GM19324 (cell line): Measurements from ENCODE around the gene TINAGL1.

Source experiments
- ATAC-seq: cut with Tn5 transposase; IDR thresholded peaks from one replicate; pipeline ENCODE4 v1.9.1; 2021; ENCODE audit warnings: mild to moderate bottlenecking, moderate library complexity; ENCODE audit not compliant: unreplicated experiment, low FRiP score

Gene TINAGL1

GRCh38 chr1:31600641-31601040 is 24.3 kb downstream of the TINAGL1 start:
- no peak for ATAC-seq

DNA sequence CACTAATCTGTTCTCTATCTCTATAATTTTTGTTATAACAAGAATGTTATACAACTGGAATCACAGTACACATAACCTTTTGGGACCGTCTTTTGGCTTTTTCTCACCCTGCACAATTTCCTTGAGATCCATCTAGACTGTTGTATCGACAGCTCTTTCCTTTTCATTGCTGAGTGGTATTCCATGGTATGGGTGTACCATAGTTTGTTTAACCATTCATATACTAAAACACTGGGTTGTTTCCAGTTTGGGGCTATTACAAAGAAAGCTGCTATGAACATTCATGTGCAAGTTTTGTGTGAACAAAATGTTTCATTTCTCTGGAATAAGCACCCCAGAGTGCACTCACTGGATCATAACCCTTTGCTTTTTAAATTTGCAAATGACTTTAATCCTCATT is 25.8 kb downstream of the TINAGL1 start:
- ATAC-seq, result no peak

- ATAC-seq, result no peak
Observed at GRCh38 chr1:31605908-31606427, 29.7 kb downstream of the TINAGL1 start.

DNA sequence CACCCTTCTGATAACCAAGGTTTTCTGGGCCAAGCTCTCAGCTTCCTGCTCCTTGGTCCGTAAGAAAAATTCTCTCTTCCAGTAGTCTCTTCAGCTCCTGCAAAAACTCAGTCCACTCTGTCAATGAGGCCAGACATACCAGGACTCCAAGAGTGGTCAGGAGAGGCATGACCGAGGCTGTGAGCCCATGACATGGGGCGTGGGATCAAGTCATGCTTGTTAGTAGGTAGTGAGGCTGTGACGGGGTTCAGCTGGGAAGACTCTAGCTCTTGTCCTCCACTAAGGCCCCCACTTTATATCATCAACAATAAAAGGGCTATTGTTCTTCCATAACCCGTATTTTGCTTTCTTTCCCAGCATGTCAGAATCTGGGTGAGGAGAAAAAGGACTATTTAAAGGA is 31.0 kb downstream of the TINAGL1 start:
- ATAC-seq, result no peak

- ATAC-seq, result no peak
Observed at GRCh38 chr1:31609514-31610118, 33.3 kb downstream of the TINAGL1 start.

- no peak for ATAC-seq
Observed at GRCh38 chr1:31614414-31615005, 38.2 kb downstream of the TINAGL1 start.

DNA sequence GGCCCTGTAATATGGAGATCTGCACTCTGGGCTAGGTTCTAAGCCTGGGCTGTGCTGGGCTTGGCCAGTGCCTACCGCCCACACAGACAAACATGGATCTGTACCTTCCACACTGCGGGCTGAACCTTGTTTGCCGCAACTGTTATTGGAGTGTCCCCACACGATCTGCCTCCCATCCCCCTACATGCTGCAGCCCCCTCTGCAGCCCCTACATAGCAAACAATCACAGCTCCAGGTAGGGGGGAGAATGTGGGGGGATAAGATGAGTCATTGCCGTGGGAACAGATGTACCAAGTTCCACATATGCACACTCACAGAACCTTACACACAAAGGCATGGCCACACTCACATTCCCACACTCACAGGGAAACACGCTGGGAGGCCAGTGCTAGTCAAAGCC is 39.1 kb downstream of the TINAGL1 start:
- no peak for ATAC-seq

- no peak for ATAC-seq
Observed at GRCh38 chr1:31615939-31616338, 39.6 kb downstream of the TINAGL1 start.

- no peak for ATAC-seq
Observed at GRCh38 chr1:31617218-31617915, 41.1 kb downstream of the TINAGL1 start, which contains the start of gene HCRTR1. TSS of gene HCRTR1 (plus strand) at chr1:31617689. CDS start at chr1:31619193, 1,504 bp downstream.

- ATAC-seq, result no peak
Observed at GRCh38 chr1:31617916-31618746, 41.8 kb downstream of the TINAGL1 start.

- ATAC-seq, result no peak
Observed at GRCh38 chr1:31618916-31619846, 42.9 kb downstream of the TINAGL1 start.

DNA sequence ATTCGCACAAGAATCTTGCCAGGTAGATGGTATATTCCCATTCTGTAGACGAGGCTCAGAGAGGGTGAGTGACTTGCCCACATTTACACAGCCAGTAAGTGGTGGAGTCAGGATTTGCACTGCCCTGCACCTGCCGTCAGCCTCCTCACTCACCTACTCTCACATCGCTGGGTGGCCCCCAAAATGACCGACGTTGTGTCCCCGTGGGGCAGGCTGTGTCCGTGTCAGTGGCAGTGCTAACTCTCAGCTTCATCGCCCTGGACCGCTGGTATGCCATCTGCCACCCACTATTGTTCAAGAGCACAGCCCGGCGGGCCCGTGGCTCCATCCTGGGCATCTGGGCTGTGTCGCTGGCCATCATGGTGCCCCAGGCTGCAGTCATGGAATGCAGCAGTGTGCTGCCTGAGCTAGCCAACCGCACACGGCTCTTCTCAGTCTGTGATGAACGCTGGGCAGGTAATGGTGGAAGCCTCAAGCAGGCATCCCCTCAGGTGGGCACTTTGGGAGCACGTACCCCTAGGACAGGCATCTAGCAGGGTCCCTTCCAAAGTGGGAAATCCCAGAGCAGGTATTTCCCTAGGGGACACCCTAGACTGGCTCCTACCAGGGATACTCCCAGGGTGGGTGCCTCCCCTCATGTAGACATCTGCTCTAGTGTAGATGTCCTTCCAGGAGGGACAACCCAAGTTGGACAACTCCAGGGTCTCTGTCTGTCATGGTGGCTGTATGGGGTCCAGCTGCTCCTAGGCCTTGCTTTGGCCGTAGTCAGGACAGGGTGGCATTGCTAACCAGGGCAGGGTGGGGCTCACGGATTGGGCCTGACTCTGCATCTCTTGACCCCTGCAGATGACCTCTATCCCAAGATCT is 44.5 kb downstream of the TINAGL1 start:
- no peak for ATAC-seq

GRCh38 chr1:31621498-31621820 is 45.1 kb downstream of the TINAGL1 start:
- no peak for ATAC-seq

DNA sequence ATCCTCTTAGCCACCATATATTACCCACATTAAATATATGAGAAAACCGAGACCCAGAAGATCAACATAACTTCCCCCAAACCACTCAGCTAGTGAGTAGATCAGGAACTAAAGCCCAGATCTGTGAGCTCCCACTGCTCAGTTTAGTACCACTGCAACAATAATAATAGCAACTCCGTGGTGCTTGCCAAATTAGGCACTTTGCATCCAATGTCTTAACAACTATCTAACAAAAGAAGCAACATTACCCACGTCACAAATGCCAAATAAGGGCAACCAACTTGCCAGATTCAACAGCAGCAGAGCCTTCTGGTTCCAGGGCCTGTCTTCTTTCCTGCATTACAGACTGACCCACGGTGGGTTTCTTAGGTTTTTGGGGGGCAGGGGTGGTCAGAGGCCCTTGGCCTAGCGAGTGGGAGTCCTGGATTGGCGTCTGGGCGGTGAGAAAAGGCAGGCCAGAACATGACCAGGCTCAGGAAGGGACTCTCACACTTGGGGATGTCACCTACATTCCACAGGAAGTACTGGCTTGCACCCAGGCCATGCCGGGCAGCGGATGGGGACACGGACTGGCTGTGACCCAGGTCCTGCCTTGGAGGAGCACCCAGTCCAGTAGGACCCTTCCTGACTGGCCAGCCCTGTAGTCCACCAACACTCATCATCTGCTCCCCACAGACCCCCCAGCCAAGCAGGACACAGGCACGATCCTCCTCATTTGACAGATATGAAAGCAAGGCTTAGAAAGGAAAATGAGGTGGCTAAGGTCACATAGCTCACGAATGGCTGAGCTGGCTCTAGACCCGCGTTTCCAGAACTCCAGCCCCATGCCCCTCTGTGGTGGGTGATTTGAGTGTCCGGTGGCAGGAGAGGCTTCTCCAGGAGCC is 45.8 kb downstream of the TINAGL1 start:
- ATAC-seq, result no peak

DNA sequence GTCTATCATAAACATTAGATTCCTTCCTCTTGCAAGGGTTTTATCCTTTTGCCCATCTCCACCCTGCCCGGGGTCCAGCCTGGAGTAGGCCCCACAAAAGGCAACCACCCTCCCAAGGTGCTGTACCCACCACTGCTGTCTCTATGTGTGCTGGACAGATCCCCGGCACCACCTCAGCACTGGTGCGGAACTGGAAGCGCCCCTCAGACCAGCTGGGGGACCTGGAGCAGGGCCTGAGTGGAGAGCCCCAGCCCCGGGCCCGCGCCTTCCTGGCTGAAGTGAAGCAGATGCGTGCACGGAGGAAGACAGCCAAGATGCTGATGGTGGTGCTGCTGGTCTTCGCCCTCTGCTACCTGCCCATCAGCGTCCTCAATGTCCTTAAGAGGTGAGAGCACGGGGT is 47.0 kb downstream of the TINAGL1 start:
- ATAC-seq, result no peak

- ATAC-seq, result no peak
Observed at GRCh38 chr1:31624309-31624708, 48.0 kb downstream of the TINAGL1 start.

DNA sequence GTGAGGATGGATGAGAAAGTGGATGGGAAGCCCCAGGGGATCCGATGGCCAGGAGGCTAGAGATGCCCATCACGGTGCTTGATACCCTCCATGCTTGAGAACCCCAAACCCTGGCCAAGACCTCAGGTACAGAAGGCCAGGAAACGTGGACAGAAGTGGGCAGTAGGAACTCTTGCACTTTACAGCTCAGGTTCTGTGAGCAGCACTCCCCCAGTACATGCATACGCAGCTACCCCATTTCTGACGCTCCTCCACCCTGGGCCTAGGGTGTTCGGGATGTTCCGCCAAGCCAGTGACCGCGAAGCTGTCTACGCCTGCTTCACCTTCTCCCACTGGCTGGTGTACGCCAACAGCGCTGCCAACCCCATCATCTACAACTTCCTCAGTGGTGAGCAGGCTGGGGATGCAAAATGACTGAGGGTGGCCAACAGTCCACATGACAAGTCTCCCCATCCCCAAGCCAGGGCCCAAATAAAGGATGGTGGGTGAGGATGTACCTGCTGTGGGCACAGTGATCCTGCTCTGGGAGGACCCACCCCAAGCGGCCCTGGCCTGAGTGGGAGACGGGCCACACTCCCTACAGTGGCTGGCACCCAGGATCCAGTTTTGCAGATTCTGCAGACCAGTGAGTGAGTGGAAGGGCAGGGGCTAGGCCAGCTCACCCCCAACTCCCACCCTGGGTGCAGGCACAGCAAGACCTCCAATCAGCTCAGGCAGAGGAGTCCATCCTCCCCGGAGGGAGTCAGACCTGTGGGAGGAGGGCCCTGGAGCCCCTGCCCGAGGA is 48.6 kb downstream of the TINAGL1 start:
- no peak for ATAC-seq
